ENCODE measurements around the gene PBXIP1.

Gene PBXIP1

DNA sequence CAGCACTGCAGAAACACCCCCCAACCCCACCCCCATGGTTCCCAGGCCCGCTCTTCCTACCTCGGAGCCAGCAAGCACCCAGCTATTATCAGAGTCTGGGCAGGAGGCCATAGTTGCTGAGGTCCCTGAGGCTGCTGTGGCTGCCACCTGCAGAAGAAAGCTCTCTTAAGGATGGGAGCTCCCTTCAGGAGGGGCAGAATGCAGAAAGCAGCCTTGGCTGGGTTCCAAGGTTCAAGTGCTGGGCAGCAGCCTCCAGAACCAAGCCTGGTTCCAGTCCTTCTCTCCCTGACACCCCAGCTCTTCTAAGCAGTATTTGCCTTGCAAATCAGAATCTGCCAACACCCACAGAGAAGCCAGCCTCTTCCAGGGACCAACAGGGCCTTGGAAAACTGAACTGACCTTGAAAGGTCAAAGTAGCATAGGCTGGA, 2.3 kb downstream of the PBXIP1 start (continued):
- TF ChIP-seq, protein P1, sequence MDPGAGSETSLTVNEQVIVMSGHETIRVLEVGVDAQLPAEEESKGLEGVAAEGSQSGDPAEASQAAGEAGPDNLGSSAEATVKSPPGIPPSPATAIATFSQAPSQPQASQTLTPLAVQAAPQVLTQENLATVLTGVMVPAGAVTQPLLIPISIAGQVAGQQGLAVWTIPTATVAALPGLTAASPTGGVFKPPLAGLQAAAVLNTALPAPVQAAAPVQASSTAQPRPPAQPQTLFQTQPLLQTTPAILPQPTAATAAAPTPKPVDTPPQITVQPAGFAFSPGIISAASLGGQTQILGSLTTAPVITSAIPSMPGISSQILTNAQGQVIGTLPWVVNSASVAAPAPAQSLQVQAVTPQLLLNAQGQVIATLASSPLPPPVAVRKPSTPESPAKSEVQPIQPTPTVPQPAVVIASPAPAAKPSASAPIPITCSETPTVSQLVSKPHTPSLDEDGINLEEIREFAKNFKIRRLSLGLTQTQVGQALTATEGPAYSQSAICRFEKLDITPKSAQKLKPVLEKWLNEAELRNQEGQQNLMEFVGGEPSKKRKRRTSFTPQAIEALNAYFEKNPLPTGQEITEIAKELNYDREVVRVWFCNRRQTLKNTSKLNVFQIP (CRISPR knock-in tag; IDR thresholded peaks at IDR 0.05; ENCODE audit: borderline replicate concordance, low read depth): no peak

GRCh38 chr1:154952664-154953063, 3.2 kb downstream of the PBXIP1 start:
- TF ChIP-seq ISL1 (CRISPR knock-in tag; IDR thresholded peaks at IDR 0.05) (no peak), ESRRG (CRISPR knock-in tag; IDR thresholded peaks at IDR 0.05) (no peak), ZNF565 (CRISPR knock-in tag; conservative IDR thresholded peaks at IDR 0.05; ENCODE audit: low read depth) (no peak), RARB (CRISPR knock-in tag; IDR thresholded peaks at IDR 0.05) (no peak), PPARA (CRISPR knock-in tag; IDR thresholded peaks at IDR 0.05; ENCODE audit: borderline replicate concordance) (no peak), GLIS3 (CRISPR knock-in tag; IDR thresholded peaks at IDR 0.05) (no peak), ZFP30 (CRISPR knock-in tag; IDR thresholded peaks at IDR 0.05) (no peak), ZC3H10 (CRISPR knock-in tag; IDR thresholded peaks at IDR 0.05) (no peak), BACH2 (CRISPR knock-in tag; IDR thresholded peaks at IDR 0.05; ENCODE audit: borderline replicate concordance) (no peak), CREB5 (CRISPR knock-in tag; IDR thresholded peaks at IDR 0.05; ENCODE audit: low read depth) (no peak), TOX (CRISPR knock-in tag; IDR thresholded peaks at IDR 0.05; ENCODE audit: borderline replicate concordance) (no peak), ARNTL (CRISPR knock-in tag; IDR thresholded peaks at IDR 0.05; ENCODE audit: borderline replicate concordance, low read depth) (no peak), OSR1 (CRISPR knock-in tag; IDR thresholded peaks at IDR 0.05) (no peak), SNAI2 (CRISPR knock-in tag; IDR thresholded peaks at IDR 0.05) (no peak)
- TF ChIP-seq, protein P2, sequence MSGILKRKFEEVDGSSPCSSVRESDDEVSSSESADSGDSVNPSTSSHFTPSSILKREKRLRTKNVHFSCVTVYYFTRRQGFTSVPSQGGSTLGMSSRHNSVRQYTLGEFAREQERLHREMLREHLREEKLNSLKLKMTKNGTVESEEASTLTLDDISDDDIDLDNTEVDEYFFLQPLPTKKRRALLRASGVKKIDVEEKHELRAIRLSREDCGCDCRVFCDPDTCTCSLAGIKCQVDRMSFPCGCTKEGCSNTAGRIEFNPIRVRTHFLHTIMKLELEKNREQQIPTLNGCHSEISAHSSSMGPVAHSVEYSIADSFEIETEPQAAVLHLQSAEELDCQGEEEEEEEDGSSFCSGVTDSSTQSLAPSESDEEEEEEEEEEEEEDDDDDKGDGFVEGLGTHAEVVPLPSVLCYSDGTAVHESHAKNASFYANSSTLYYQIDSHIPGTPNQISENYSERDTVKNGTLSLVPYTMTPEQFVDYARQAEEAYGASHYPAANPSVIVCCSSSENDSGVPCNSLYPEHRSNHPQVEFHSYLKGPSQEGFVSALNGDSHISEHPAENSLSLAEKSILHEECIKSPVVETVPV (CRISPR knock-in tag; IDR thresholded peaks at IDR 0.05): no peak
- TF ChIP-seq, protein P3, sequence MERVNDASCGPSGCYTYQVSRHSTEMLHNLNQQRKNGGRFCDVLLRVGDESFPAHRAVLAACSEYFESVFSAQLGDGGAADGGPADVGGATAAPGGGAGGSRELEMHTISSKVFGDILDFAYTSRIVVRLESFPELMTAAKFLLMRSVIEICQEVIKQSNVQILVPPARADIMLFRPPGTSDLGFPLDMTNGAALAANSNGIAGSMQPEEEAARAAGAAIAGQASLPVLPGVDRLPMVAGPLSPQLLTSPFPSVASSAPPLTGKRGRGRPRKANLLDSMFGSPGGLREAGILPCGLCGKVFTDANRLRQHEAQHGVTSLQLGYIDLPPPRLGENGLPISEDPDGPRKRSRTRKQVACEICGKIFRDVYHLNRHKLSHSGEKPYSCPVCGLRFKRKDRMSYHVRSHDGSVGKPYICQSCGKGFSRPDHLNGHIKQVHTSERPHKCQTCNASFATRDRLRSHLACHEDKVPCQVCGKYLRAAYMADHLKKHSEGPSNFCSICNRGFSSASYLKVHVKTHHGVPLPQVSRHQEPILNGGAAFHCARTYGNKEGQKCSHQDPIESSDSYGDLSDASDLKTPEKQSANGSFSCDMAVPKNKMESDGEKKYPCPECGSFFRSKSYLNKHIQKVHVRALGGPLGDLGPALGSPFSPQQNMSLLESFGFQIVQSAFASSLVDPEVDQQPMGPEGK (CRISPR knock-in tag; IDR thresholded peaks at IDR 0.05; ENCODE audit: borderline replicate concordance): no peak
- ATAC-seq: no peak

DNA sequence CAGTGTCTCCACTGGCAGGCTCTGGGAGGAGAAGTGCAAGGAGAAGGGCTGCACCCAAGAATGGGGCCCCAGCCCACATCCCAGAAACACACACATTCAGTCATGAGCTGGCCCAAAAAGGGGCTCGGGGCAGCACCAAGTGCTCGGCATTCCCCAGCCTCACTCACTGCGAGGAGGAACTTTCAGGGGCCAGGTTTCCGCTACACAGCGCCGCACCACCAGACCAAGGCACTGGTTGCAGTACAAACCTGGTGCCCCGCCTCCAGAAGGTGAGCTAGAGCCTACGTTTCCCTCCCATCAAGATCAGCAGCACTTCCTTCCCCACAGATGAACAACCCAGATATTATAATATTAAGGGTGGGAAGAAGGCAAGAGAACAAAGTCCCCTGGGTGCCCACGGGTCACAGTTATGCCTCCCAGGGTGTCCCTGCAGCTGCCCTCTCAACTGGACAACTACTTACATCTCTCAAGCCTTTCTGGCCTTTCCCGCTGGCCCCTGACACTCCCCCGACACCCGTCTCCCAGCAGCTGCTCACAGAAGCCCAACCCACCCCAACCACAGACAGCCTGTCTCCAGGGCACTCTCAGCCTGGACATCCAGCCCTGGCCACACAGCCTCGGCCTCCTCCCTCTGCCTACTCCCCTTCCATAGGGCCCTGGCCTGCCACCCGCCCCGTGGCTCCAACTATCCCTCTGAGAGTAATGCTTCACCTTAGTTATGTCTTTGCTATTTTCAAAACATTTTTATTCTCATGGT, 3.8 kb downstream of the PBXIP1 start:
- ATAC-seq: no peak
- TF ChIP-seq ZC3H10 (CRISPR knock-in tag; IDR thresholded peaks at IDR 0.05) (no peak), ESRRG (CRISPR knock-in tag; IDR thresholded peaks at IDR 0.05) (no peak)

GRCh38 chr1:154948079-154948478, 7.8 kb downstream of the PBXIP1 start:
- TF ChIP-seq ZFP3 (CRISPR knock-in tag; IDR thresholded peaks at IDR 0.05) (no peak), ZNF70 (CRISPR knock-in tag; IDR thresholded peaks at IDR 0.05) (no peak), ZNF565 (CRISPR knock-in tag; conservative IDR thresholded peaks at IDR 0.05; ENCODE audit: low read depth) (no peak), CREB5 (CRISPR knock-in tag; IDR thresholded peaks at IDR 0.05; ENCODE audit: low read depth) (no peak), TOX (CRISPR knock-in tag; IDR thresholded peaks at IDR 0.05; ENCODE audit: borderline replicate concordance) (no peak), BACH2 (CRISPR knock-in tag; IDR thresholded peaks at IDR 0.05; ENCODE audit: borderline replicate concordance) (no peak), ESRRG (CRISPR knock-in tag; IDR thresholded peaks at IDR 0.05) (no peak), PPARA (CRISPR knock-in tag; IDR thresholded peaks at IDR 0.05; ENCODE audit: borderline replicate concordance) (no peak), GLIS3 (CRISPR knock-in tag; IDR thresholded peaks at IDR 0.05) (no peak), ISL1 (CRISPR knock-in tag; IDR thresholded peaks at IDR 0.05) (no peak), ARNTL (CRISPR knock-in tag; IDR thresholded peaks at IDR 0.05; ENCODE audit: borderline replicate concordance, low read depth) (no peak), CSDC2 (CRISPR knock-in tag; IDR thresholded peaks at IDR 0.05) (no peak), RARB (CRISPR knock-in tag; IDR thresholded peaks at IDR 0.05) (no peak), ZFP30 (CRISPR knock-in tag; IDR thresholded peaks at IDR 0.05) (no peak)
- TF ChIP-seq, protein P2 (CRISPR knock-in tag; IDR thresholded peaks at IDR 0.05): no peak
- TF ChIP-seq, protein P3 (CRISPR knock-in tag; IDR thresholded peaks at IDR 0.05; ENCODE audit: borderline replicate concordance): no peak

More at GRCh38 chr1:154948079-154948478, 7.8 kb downstream of the PBXIP1 start:
- ATAC-seq: no peak

Data from SK-N-SH treated with all-trans-retinoic acid at 6 μM for 48 hours (cell line).